H1 (cell line): ENCODE measurements around the gene FARS2.

ENCODE experiments used
- CTCF ChIP-seq, 3 experiments: IDR thresholded peaks; 1 replicate in 2 of 3; 2 replicates in 1 of 3; pipeline versions ENCODE4 v1.5.1 to v1.6.1; 2011; ENCODE audit warnings: low read length in 3 of 3, mild to moderate bottlenecking in 3 of 3, inconsistent platforms in 2 of 3, low read depth in 1 of 3, moderate library complexity in 1 of 3; ENCODE audit not compliant: insufficient read depth in 1 of 3; ENCODE audit errors: control extremely low read depth in 1 of 3
- MAX ChIP-seq: IDR thresholded peaks from 2 replicates; pipeline ENCODE4 v1.6.1; 2012; ENCODE audit warnings: inconsistent platforms
- POLR2A ChIP-seq, 2 experiments: IDR thresholded peaks; 1 replicate in 1 of 2; 2 replicates in 1 of 2; pipeline ENCODE4 v1.6.1; 2011; ENCODE audit warnings: low read depth in 2 of 2, low read length in 2 of 2, mild to moderate bottlenecking in 2 of 2; ENCODE audit errors: control extremely low read depth in 1 of 2
- TCF12 ChIP-seq: IDR thresholded peaks from 2 replicates; pipeline ENCODE4 v1.6.1; 2011; ENCODE audit warnings: low read depth, mild to moderate bottlenecking, low read length
- USF2 ChIP-seq: IDR thresholded peaks from 2 replicates; pipeline ENCODE4 v1.6.1; 2011; ENCODE audit warnings: low read length, improper control_type of control experiment

- no peak for TF ChIP-seq TCF12
- TF ChIP-seq POLR2A (IDR thresholded peaks at IDR 0.05; ENCODE audit: control extremely low read depth in 1 of 2, low read depth in 2 of 2, low read length in 2 of 2): no peak
- TF ChIP-seq USF2: no peak
- TF ChIP-seq MAX: no peak
- no peak for TF ChIP-seq CTCF (IDR thresholded peaks at IDR 0.05; ENCODE audit: control extremely low read depth in 1 of 3, insufficient read depth in 1 of 3, low read depth in 1 of 3, low read length in 3 of 3)
Measured at GRCh38 chr6:5307058-5307457, 45.7 kb downstream of the FARS2 start.
